NCI-H2171 treated with DMSO at 0.1 percent for 48 hours (cell line): ENCODE results near the gene ARID2.

Source experiments
- DNase-seq: peaks from one replicate; lab custom pipeline; 2025; lab: John Stamatoyannopoulos, UW

ARID2 gene

DNA sequence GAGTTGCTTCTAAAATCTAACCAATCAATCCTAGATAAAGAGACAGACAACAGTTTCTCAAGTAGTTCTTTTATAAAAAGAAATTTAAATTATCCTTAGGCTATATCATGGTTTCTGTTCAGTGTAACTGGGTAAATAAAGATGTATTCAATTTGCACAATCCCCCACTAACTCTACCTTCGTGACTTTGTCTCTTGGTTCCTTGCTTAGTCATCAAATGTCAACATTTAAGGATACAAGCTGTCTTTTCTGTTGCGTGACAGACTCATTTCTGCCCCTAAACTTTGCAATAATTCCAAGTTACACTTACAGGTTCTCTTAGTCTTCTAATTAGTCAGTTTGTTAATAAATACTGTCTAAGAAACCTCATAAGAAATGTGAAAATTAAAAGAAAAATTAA is 210.3 kb downstream of the ARID2 start:
- DNase-seq: no peak

DNA sequence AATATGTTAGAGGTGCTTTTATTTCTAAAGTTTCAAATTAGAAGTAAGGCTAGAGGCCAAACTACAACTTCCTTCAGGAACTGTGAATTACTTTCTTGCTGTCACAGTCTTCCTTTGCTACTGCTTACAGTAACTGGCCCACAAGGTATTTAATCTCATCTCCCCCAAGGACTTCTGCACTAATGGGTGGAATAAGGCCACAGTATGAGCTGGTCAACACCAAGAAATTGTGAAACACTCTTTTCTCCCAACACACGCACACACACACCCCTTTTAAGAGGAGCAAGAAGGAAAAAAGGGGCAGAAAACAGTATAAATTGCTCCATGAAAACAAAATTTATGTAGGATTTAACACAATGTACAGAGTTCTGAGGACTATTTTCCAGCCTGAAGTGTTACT is 215.3 kb downstream of the ARID2 start:
- DNase-seq: no peak

DNA sequence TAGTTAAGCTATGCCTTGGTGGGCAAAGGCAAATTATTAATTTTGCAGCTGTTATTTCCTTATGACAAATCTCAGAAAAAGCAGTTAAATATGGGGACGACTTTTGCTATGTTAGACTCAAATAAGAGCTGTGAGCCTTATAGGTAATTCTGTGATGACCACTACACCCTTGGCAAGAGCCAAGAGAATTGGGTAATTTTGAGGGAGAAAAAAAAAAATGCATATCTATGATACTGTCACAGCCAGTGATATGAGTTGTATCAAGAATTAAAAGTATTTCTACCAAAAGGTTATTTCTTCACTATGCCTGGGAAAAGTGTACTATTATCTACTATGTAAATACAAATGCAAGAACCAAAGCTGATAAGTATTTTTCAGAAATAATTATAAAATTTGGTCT is 216.9 kb downstream of the ARID2 start:
- DNase-seq: no peak

DNA sequence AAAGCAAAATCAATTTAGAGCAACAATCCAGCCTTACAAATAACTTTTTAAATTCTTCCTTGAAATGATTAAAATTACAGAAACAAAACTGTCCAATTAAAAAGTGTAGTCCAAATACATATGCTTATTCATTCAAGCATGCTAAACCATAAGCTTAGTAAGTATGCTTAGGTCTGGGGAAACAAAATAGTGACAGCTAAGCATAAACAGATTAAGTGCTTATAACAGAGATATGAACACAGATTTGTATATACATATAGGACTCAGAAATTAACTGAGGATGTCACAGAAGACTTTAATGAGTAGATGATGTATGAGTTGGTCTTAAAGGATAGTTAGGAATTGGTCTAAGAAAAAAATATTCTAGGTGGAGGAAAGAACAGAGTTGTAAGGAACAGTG is 219.0 kb downstream of the ARID2 start:
- no peak for DNase-seq
